ENCODE data around the gene LRRC75B. TPM values are rescaled to one million over a fixed set of nuclear protein-coding genes. Genes with fewer than 3 reads are reported as not detected.

Gene LRRC75B
- polyA plus RNA-seq, 1 of the 3 experiments (the other 2 are of a cell fraction): 12.3 TPM

GRCh38 chr22:24536089-24536488 lies 56.8 kb downstream of the LRRC75B start:
- whole genome bisulfite sequencing (ENCODE audit: low lambda C conversion rate): 93% methylated on average over 3 of the region's 3 CpGs
- H3K9me3 ChIP-seq: no peaks in the 10 kb centered on the region
- H2AFZ ChIP-seq (ENCODE audit: low read depth): no peak overlapping the region
- no peak for DNase-seq
- no peak overlapping the region for H3K27ac ChIP-seq (ENCODE audit: low read depth in 2 of 2, low read length in 1 of 2)
- no peaks in the 10 kb centered on the region for H4K20me1 ChIP-seq (ENCODE audit: insufficient read depth)
- H3K4me1 ChIP-seq (ENCODE audit: control insufficient read depth in 1 of 2, insufficient read depth in 2 of 2, low read depth in 1 of 2, low read length in 1 of 2): no peaks in the 10 kb centered on the region
- H3K36me3 ChIP-seq (replicated peaks in 1 of 2; ENCODE audit: control insufficient read depth in 1 of 2, insufficient read depth in 2 of 2, low read length in 1 of 2): peaks cover 7 to 11% of the 10 kb centered on the region in 2 experiments
- ChIA-PET POLR2A (no interaction called here), CTCF (interaction anchor here (1.6 kb wide), 1 partner anchor 10 kb away, joined by 8 read pairs; no protein-coding TSS in a partner anchor)
- H3K4me3 ChIP-seq (ENCODE audit: low read depth in 2 of 2, low read length in 1 of 2): no peak overlapping the region
- no peaks in the 10 kb centered on the region for H3K9me2 ChIP-seq
- no peaks in the 10 kb centered on the region for H3F3A ChIP-seq (replicated peaks; ENCODE audit: insufficient read depth)
- TF ChIP-seq EZH2phosphoT487 (IDR thresholded peaks at IDR 0.05; ENCODE audit: borderline replicate concordance, low read depth): no peak
- no peak for TF ChIP-seq RXRA (IDR thresholded peaks at IDR 0.05; ENCODE audit: borderline replicate concordance, low read depth)
- no peak for TF ChIP-seq SIN3A (IDR thresholded peaks at IDR 0.05; ENCODE audit: borderline replicate concordance, low read depth, low read length)
- TF ChIP-seq TCF12 (IDR thresholded peaks at IDR 0.05): no peak
- TF ChIP-seq NRF1 (IDR thresholded peaks at IDR 0.05; ENCODE audit: low read depth, low read length): no peak
- TF ChIP-seq USF1 (IDR thresholded peaks at IDR 0.05; ENCODE audit: borderline replicate concordance, low read depth): no peak
- TF ChIP-seq REST (IDR thresholded peaks at IDR 0.05; ENCODE audit: low read depth, low read length): no peak
- TF ChIP-seq GABPA (IDR thresholded peaks at IDR 0.05; ENCODE audit: low read depth): no peak
- TF ChIP-seq, protein P1, sequence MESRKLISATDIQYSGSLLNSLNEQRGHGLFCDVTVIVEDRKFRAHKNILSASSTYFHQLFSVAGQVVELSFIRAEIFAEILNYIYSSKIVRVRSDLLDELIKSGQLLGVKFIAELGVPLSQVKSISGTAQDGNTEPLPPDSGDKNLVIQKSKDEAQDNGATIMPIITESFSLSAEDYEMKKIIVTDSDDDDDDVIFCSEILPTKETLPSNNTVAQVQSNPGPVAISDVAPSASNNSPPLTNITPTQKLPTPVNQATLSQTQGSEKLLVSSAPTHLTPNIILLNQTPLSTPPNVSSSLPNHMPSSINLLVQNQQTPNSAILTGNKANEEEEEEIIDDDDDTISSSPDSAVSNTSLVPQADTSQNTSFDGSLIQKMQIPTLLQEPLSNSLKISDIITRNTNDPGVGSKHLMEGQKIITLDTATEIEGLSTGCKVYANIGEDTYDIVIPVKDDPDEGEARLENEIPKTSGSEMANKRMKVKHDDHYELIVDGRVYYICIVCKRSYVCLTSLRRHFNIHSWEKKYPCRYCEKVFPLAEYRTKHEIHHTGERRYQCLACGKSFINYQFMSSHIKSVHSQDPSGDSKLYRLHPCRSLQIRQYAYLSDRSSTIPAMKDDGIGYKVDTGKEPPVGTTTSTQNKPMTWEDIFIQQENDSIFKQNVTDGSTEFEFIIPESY (IDR thresholded peaks at IDR 0.05; ENCODE audit: borderline replicate concordance, low read depth): no peak
- TF ChIP-seq RCOR1 (IDR thresholded peaks at IDR 0.05; ENCODE audit: low read length): no peak
- no peak for TF ChIP-seq POLR2AphosphoS5 (IDR thresholded peaks at IDR 0.05; ENCODE audit: low read depth, low read length)
- no peak for TF ChIP-seq CHD2 (IDR thresholded peaks at IDR 0.05; ENCODE audit: low read length, partially characterized antibody)
- TF ChIP-seq RAD21 (IDR thresholded peaks at IDR 0.05; ENCODE audit: low read length): no peak
- TF ChIP-seq MXI1 (IDR thresholded peaks at IDR 0.05; ENCODE audit: low read depth, low read length): no peak
- TF ChIP-seq NFIC (IDR thresholded peaks at IDR 0.05; ENCODE audit: borderline replicate concordance): no peak
- H3K27me3 ChIP-seq (ENCODE audit: insufficient read depth): no peaks in the 10 kb centered on the region
- H3K79me2 ChIP-seq (ENCODE audit: insufficient read depth): no peaks in the 10 kb centered on the region
- H3K4me2 ChIP-seq: no peak overlapping the region
- no peak overlapping the region for H3K9ac ChIP-seq

Other genes with a start within 250 kb of the LRRC75B start
- 9.3 and 12.0 TPM in 2 replicates for gene ADORA2A, start 165.5 kb downstream of the LRRC75B start, polyA plus RNA-seq (2012; rRNA removed)
- gene UPB1, start 97.7 kb downstream of the LRRC75B start, polyA plus RNA-seq (2012; rRNA removed): 0.30 and 0.49 TPM in 2 replicates
- gene GUCD1, start 37.9 kb downstream of the LRRC75B start, polyA plus RNA-seq (2012; rRNA removed): 71.0 and 80.7 TPM in 2 replicates
- gene SNRPD3, start 37.1 kb downstream of the LRRC75B start, polyA plus RNA-seq (2012; rRNA removed): 177 and 212 TPM in 2 replicates
- 1.6 and 1.8 TPM in 2 replicates for gene GGT1, start 10.1 kb upstream of the LRRC75B start, polyA plus RNA-seq (2012; rRNA removed)
- not detected in 2 replicates for gene PIWIL3, start 181.6 kb upstream of the LRRC75B start, polyA plus RNA-seq (2012; rRNA removed)
- 0.15 and 0.26 TPM in 2 replicates for gene SGSM1, start 213.1 kb upstream of the LRRC75B start, polyA plus RNA-seq (2012; rRNA removed)

Measured in SK-N-SH (cell line).